ENCODE results near the gene RPL12. TPM values are rescaled to one million over a fixed set of nuclear protein-coding genes. Genes with fewer than 3 reads are reported as not detected.

The RPL12 gene
- total RNA-seq, 4 donors from 2014 or later, result 1,054 to 2,042 (median 1,540) TPM

GRCh38 chr9:127479507-127480081, 28.4 kb upstream of the RPL12 start:
- in situ Hi-C loops (cut with MboI; ENCODE audit: low pct_ligation_motif_present in 1 of 4, low pct_unique_long_range_greater_than_20kb in 1 of 4, low sequenced_read_pairs in 3 of 4), result no loop called here

DNA sequence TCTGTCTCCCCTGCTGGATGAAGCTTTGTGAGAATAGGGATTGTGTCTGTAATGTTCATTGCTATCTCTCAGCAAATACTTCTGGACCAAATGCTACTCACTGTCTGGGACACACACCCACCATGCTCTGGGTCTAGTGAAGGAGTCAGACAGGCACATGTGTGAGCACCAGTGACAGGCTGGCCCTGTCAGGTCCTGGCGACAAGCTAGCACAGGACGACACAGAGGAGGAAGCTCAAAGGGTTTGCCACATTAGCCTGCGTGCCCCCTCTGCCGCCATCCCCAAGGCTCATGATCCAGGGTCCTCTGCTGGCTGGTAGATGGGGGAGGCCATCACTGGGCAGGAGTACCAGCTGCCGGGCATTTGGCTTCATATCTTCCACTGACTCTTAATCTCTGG, 23.4 kb upstream of the RPL12 start:
- TF ChIP-seq EP300 (IDR thresholded peaks at IDR 0.05; ENCODE audit: low read depth) (no peak), POLR2AphosphoS5 (IDR thresholded peaks at IDR 0.05) (no peak), POLR2A (IDR thresholded peaks at IDR 0.05) (no peak)
- TF ChIP-seq, protein P1, sequence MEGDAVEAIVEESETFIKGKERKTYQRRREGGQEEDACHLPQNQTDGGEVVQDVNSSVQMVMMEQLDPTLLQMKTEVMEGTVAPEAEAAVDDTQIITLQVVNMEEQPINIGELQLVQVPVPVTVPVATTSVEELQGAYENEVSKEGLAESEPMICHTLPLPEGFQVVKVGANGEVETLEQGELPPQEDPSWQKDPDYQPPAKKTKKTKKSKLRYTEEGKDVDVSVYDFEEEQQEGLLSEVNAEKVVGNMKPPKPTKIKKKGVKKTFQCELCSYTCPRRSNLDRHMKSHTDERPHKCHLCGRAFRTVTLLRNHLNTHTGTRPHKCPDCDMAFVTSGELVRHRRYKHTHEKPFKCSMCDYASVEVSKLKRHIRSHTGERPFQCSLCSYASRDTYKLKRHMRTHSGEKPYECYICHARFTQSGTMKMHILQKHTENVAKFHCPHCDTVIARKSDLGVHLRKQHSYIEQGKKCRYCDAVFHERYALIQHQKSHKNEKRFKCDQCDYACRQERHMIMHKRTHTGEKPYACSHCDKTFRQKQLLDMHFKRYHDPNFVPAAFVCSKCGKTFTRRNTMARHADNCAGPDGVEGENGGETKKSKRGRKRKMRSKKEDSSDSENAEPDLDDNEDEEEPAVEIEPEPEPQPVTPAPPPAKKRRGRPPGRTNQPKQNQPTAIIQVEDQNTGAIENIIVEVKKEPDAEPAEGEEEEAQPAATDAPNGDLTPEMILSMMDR (IDR thresholded peaks at IDR 0.05), result no peak
- Histone ChIP-seq H3K27me3 (no peaks in the 10 kb centered on the region), H3K36me3 (peaks cover 0 to 10% (median 4%) of the 10 kb centered on the region in 4 donors), H3K27ac (no peak overlapping the region), H3K9me3 (no peaks in the 10 kb centered on the region), H3K4me3 (no peak overlapping the region), H3K4me1 (no peaks in the 10 kb centered on the region)
- 88% methylated on average over 5 of the region's 5 CpGs; no CpG with 5 or more reads in 1 of the 2 donors for WGBS, 2 donors (ENCODE audit: low coverage in 1 of 2)
- DNase-seq, result no peak
- in situ Hi-C loops (cut with MboI; ENCODE audit: low pct_ligation_motif_present in 1 of 4, low pct_unique_long_range_greater_than_20kb in 1 of 4, low sequenced_read_pairs in 3 of 4) (no loop called here), intact Hi-C loops (cut with DNase I; ENCODE audit: low total_unique reads) (no loop called here)

More at GRCh38 chr9:127479507-127480081, 28.4 kb upstream of the RPL12 start:
- TF ChIP-seq POLR2AphosphoS5 (IDR thresholded peaks at IDR 0.05), result no peak
- TF ChIP-seq, protein P1 (IDR thresholded peaks at IDR 0.05), result no peak
- no peak for TF ChIP-seq EP300 (IDR thresholded peaks at IDR 0.05; ENCODE audit: low read depth)
- no peak for TF ChIP-seq POLR2A (IDR thresholded peaks at IDR 0.05)
- WGBS, 2 donors (ENCODE audit: low coverage in 1 of 2), result 95% methylated on average over 16 of the region's 17 CpGs; no CpG with 5 or more reads in 1 of the 2 donors
- intact Hi-C loops (cut with DNase I; ENCODE audit: low total_unique reads), result loop anchor here (5.0 kb wide), 1 partner anchor 1163 kb away; no protein-coding TSS in a partner anchor
- Histone ChIP-seq H3K4me1 (no peaks in the 10 kb centered on the region), H3K9me3 (no peaks in the 10 kb centered on the region), H3K27ac (no peak overlapping the region), H3K27me3 (no peaks in the 10 kb centered on the region), H3K4me3 (no peak overlapping the region), H3K36me3 (peaks cover 0 to 27% (median 10%) of the 10 kb centered on the region in 4 donors)
- no peak for DNase-seq

GRCh38 chr9:127473932-127474331, 22.7 kb upstream of the RPL12 start:
- H3K4me1 ChIP-seq, result no peaks in the 10 kb centered on the region
- H3K27ac ChIP-seq, result no peak overlapping the region
- intact Hi-C loops (cut with DNase I; ENCODE audit: low total_unique reads) (no loop called here), in situ Hi-C loops (cut with MboI; ENCODE audit: low pct_ligation_motif_present in 1 of 4, low pct_unique_long_range_greater_than_20kb in 1 of 4, low sequenced_read_pairs in 3 of 4) (no loop called here)
- H3K9me3 ChIP-seq, result no peaks in the 10 kb centered on the region
- 69 to 90% methylated on average over 2 to 4 of the region's 4 CpGs for WGBS, 2 donors (ENCODE audit: low coverage in 1 of 2)
- no peak for TF ChIP-seq EP300 (IDR thresholded peaks at IDR 0.05; ENCODE audit: low read depth)
- TF ChIP-seq POLR2AphosphoS5 (IDR thresholded peaks at IDR 0.05), result no peak
- no peak for TF ChIP-seq POLR2A (IDR thresholded peaks at IDR 0.05)
- TF ChIP-seq, protein P1 (IDR thresholded peaks at IDR 0.05), result no peak
- H3K4me3 ChIP-seq, result no peak overlapping the region
- DNase-seq, result no peak
- H3K36me3 ChIP-seq, result peaks cover 0 to 5% (median 2%) of the 10 kb centered on the region in 4 donors
- H3K27me3 ChIP-seq, result no peaks in the 10 kb centered on the region

DNA sequence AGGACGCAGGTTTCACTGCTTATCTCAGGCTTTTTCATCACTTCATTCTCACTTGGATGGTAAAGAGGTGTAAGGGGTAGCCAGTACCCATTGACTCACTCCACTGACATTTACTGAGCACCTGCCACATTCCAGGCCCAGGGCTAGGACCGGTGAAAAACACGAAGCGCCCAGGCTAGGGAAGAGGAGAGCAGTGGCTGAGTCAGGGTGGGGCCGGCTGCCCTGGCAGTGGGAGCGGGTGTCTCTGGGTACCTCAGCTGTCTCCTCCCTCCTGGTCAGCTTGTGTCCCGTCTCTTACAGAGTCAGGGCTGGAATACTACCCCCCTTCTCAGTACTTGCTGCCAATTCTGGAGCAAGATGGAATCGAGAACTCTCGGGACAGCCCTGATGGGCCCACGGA, 22.3 kb upstream of the RPL12 start:
- H3K27me3 ChIP-seq, result no peaks in the 10 kb centered on the region
- H3K4me1 ChIP-seq, result no peaks in the 10 kb centered on the region
- H3K9me3 ChIP-seq, result no peaks in the 10 kb centered on the region
- peaks cover 0 to 5% (median 1%) of the 10 kb centered on the region in 4 donors for H3K36me3 ChIP-seq
- no peak overlapping the region for H3K27ac ChIP-seq
- in situ Hi-C loops (cut with MboI; ENCODE audit: low pct_ligation_motif_present in 1 of 4, low pct_unique_long_range_greater_than_20kb in 1 of 4, low sequenced_read_pairs in 3 of 4), result no loop called here
- H3K4me3 ChIP-seq, result no peak overlapping the region
- 90 to 93% methylated on average over 2 to 9 of the region's 10 CpGs for WGBS, 2 donors (ENCODE audit: low coverage in 1 of 2)
- TF ChIP-seq, protein P1 (IDR thresholded peaks at IDR 0.05), result no peak
- TF ChIP-seq POLR2A (IDR thresholded peaks at IDR 0.05), result no peak
- no peak for TF ChIP-seq EP300 (IDR thresholded peaks at IDR 0.05; ENCODE audit: low read depth)
- TF ChIP-seq POLR2AphosphoS5 (IDR thresholded peaks at IDR 0.05), result no peak
- intact Hi-C loops (cut with DNase I; ENCODE audit: low total_unique reads), result no loop called here
- no peak for DNase-seq
